Measurements from ENCODE around the gene TLDC2.
A peak's percentile ranks its signal among the peaks of the same experiment; 100 is the strongest.
"Not testable (repeated sequence)": the region's sequence is repeated elsewhere in the genome, so short reads cannot be mapped to it uniquely, and the experiment has no call there.

Gene TLDC2

GRCh38 chr20:36871640-36872570, 4.0 kb upstream of the TLDC2 start:
- no peak for DNase-seq (ENCODE audit: low spot score)

DNA sequence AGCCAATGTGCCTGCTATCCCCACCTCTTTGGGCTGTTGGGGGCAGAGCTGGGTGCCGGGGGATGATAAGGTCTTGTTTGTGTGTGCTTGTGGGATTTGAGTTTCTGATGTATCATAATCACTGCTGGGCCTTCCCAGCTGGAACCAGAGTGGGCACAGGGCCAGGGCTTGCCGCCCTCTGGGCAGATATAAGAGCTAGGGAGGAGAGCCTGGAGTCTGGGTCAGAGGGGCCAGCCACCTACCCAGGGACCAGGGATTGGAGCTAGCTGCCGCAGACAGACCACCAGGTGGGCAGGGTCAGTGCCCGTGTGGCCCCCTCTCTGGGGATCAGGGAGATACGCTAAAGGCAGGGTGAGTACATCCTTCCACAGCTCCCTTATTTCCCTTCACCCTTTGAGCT, 3.1 kb upstream of the TLDC2 start:
- DNase-seq (ENCODE audit: low spot score), result no peak

DNA sequence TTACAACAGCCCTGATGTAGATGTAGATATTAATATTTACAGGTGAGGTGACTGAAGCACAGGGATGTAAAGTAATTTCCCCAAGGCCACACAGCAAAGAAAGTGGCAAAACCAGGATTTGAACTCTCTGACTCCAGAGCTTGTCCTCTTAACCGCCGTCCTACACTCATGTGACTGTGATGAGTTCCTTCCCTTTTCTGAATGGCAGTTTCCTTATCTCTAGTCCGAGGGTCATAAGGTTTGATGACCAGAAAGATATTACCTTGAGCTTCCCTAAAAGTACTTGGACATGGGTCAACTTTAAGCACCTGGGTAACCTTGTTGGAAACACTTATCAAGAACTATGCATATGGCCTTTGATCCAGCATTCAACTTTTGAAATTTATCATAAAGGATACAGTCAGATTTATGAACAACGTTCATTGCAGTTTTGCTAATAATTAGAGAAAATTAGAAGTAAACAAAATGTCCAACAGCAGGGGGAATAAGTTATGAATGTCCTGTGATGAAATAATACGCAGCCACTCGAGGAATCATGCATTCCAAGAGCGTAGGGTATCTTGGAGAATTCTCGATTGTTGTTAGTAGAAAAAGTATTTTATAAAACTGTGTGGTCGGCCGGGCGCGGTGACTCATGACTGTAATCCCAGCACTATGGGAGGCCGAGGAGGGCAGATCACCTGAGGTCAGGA, 2.3 kb upstream of the TLDC2 start:
- no peak for DNase-seq (ENCODE audit: low spot score)

DNA sequence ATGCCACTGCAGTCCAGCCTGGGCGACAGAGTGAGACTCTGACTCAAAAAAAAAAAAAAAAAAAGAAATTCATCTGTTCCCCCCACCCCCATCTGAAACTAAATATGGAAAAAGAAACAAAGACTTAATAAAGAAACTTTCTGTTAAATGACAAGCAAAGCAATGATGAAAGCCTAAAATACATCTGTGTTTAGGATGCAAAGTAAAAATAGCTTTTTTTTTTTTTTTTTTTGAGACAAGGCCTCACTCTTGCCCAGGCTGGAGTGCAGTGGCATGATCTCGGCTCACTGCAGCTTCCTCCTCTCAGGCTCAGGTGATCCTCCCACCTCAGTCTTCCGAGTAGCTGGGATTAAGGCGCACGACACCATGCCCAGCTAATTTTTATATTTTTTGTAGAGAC, 845 bp upstream of the TLDC2 start:
- DNase-seq (ENCODE audit: low spot score), result not testable (repeated sequence)

GRCh38 chr20:36876473-36876833, 515 bp downstream of the TLDC2 start:
- no peak for DNase-seq (ENCODE audit: low spot score)

GRCh38 chr20:36878941-36879340, 3.0 kb downstream of the TLDC2 start:
- DNase-seq (ENCODE audit: low spot score), result no peak

DNA sequence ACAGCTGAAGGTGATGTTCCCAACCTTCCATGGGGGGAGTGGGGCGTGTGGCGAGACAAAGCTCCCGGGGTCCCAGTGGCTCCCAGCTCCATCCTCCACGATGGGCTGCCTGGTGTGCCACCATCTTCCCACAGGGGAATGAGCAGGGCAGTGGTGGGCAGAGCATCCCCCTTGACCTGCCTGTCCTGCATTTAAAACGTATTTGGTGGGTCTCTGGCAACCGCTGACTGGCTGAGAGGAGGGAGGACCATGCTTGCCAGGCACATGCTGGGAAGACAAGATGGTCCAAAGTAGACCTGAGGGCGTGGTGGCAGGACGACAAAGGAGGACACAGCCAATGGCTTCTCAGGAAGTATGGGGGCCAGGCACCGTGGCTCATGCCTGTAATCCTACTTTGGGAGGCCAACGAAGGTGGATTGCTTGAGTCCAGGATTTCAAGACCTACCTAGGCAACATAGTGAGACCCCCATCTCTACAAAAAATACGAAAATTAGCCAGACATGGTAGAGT, 4.9 kb downstream of the TLDC2 start:
- no peak for DNase-seq (ENCODE audit: low spot score)

GRCh38 chr20:36881331-36881730, 5.4 kb downstream of the TLDC2 start:
- DNase-seq (ENCODE audit: low spot score), result no peak

- peak; percentile 25 for DNase-seq (ENCODE audit: low spot score)
Observed at GRCh38 chr20:36881888-36882287, 6.0 kb downstream of the TLDC2 start.

- DNase-seq (ENCODE audit: low spot score), result no peak
Observed at GRCh38 chr20:36883977-36884535, 8.1 kb downstream of the TLDC2 start.

- DNase-seq (ENCODE audit: low spot score), result no peak
Observed at GRCh38 chr20:36885356-36885755, 9.4 kb downstream of the TLDC2 start.

GRCh38 chr20:36886859-36887751, 11.2 kb downstream of the TLDC2 start:
- DNase-seq (ENCODE audit: low spot score), result peak; percentile 80

- DNase-seq (ENCODE audit: low spot score), result no peak
Observed at GRCh38 chr20:36887752-36888090, 11.8 kb downstream of the TLDC2 start.

DNA sequence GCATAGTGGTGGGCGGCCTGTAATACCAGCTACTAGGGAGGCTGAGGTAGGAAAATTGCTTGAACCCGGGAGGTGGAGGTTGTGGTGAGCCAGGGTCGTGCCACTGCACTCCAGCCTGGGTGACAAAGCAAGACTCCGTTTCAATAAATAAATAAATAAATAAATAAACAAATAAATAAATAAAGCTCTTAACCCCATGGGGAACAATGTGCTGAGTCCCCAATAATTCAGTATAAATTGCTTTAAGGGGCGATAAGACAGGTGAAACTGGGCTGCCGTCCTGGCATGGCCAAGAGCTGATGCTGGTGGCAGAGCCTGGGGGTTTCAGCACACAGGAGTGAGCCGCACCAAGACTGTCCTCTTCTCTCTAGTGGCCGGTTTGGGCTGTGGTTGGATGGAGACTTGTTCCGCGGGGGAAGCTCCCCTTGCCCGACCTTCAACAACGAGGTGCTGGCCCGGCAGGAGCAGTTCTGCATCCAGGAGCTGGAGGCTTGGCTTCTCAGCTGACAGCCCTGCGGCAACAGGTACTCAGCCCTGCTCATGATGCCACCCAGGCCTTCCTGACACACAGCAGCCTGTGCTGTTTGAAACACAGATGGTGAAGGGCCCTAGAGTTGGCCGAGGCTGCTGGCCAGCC, 13.1 kb downstream of the TLDC2 start:
- DNase-seq (ENCODE audit: low spot score), result no peak

DNA sequence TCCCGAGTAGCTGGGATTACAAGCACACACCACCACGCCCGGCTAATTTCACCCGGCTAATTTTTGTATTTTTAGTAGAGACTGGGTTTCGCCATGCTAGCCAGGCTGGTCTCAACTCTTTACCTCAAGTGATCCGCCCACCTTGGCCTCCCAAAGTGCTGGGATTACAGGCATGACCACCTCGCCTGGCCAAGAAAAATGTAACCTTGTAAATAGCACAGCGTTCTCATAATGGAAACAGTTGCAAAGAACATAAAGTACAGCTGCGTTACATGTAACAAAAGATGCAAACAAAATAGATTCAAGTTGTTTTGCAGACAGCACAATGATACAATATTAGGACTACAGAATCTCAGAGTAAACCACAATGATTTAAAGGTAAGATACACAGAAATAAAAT, 14.6 kb downstream of the TLDC2 start:
- DNase-seq (ENCODE audit: low spot score), result no peak

DNA sequence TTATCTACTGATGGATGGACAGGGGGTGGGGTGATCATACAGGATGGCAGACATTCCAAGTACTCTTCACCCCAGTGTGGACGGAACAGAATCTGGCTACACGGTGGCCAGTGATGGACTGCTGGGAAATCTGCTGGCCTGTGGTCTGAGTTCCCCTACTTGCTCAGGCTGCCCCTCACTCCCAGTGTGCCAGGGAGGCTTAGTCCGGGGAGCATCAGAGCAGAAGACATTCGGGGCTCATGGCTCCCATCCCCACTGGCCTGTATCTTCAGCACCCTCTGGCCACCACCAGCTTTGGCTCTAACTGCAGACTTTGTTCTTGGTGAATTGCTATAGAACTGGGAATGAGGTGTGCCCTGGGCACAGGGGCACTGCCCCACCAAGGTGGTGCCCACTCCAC, 15.3 kb downstream of the TLDC2 start:
- no peak for DNase-seq (ENCODE audit: low spot score)

DNA sequence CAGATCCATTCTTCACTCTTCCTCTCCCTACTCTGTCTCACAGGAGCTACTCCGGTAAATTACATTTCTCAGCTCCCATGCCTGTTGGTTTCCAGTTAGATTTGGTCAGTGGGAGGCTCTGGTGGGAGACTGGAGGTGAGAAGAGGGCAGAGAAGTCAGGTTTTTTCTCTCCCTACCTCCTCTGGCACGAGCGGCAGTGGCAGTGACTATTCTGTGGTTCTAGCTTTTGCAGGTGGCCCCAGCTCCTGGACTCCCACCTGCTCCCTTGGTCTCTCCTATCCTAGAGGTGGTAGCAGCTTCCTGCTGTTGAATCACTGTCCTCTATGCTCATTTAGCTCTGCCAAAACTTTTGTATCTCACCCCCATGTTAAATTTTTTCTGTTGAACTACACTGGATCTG, 17.9 kb downstream of the TLDC2 start:
- DNase-seq (ENCODE audit: low spot score), result no peak

DNA sequence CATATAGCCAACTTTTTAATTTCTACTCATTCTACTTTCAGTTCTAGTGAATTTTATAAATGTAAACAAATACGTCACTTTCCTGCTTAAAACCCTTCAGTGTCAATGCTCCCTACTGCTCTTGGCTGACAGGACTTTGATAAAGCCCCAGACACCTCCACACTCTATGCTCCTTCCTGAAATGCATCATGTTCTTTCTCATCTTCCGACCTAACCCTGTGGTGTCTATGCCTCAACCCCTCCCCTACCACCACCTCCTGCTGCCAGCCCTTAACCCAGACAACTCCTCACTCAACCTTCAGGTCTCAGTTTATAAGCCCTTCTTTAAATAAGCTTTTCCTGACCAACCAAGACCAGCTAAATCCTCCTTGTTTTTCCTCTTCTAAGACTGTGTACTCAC, 19.1 kb downstream of the TLDC2 start:
- DNase-seq (ENCODE audit: low spot score), result no peak

DNA sequence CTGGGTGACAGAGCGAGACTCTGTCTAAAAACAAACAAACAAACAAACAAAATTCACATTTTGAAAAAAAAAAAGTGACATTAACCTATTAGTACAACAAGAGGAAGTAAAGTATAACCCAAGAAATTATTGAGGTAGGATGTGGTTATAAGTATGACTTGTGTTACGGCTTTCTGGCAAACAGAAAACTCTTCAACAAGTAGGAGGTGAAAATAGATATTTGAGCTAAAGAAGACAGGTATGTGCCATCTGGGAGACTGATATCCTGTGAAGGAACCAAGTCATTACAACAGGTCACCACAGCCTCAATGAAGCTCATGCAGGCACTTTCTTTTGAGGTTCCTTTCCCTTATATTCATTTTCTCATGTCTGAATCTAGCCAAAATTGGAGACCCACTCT, 28.8 kb downstream of the TLDC2 start:
- no peak for DNase-seq (ENCODE audit: low spot score)

DNA sequence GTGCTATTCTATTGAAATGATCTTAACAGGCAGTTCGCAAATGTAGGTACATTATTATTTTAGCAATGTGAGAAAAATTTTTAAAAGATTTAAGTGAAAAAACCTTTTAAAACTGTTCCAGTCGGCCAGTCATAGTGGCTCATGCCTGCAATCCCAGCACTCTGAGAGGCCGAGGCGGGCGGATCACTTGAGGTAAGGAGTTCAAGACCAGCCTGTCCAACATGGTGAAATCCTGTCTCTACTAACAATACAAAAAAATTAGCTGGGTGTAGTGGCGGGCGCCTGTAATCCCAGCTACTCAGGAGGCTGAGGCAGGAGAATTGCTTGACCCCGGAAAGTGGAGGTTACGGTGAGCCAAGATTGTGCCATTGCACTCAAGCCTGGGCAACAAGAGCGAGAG, 29.6 kb downstream of the TLDC2 start:
- DNase-seq (ENCODE audit: low spot score), result not testable (repeated sequence)

GRCh38 chr20:36906086-36906485, 30.1 kb downstream of the TLDC2 start:
- not testable (repeated sequence) for DNase-seq (ENCODE audit: low spot score)

DNA sequence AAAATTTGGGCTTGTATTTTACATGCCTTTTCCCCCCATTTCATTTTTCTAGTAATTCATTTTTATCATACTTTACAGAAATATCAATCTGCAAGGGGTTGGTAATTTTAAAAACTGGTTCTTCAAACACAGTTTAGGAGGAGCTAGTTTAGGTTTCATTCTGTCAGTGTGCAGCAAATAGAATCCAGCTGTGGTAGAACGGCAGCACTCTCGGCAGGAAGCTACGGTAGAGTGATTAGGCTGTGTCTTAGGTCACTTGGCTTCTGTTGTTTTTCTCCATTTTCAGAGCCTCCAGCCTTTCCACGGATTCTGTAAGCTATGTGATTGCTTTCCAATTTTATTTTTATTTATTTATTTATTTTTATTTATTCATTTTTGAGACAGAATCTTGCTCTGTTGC, 32.7 kb downstream of the TLDC2 start:
- DNase-seq (ENCODE audit: low spot score), result no peak
